NT2/D1 (cell line): ENCODE measurements around the gene PPID.
"Not testable (repeated sequence)": the region's sequence is repeated elsewhere in the genome, so short reads cannot be mapped to it uniquely, and the experiment has no call there.

Experiments
- YY1 ChIP-seq: IDR thresholded peaks from 2 replicates; pipeline ENCODE4 v1.6.1; 2011; ENCODE audit not compliant: insufficient read length, insufficient read depth
- ZNF274 ChIP-seq: IDR thresholded peaks from 2 replicates; pipeline ENCODE4 v1.6.1; 2011; ENCODE audit warnings: mild to moderate bottlenecking, low read depth, low read length

GRCh38 chr4:158712622-158713021, 10.6 kb downstream of the PPID start:
- not testable (repeated sequence) for TF ChIP-seq ZNF274, YY1
